ENCODE measurements around the gene TRIM72.
"Not testable (repeated sequence)": the region's sequence is repeated elsewhere in the genome, so short reads cannot be mapped to it uniquely, and the experiment has no call there.

Gene TRIM72

GRCh38 chr16:31192856-31193642 lies 20.9 kb upstream of the TRIM72 start:
- Histone ChIP-seq H3K36me3 (ENCODE audit: insufficient read depth, low read depth, low read length) (peaks cover 92% of the 10 kb centered on the region), H3K27ac (ENCODE audit: low read length) (no peak overlapping the region), H3K4me1 (ENCODE audit: insufficient read depth, low read length) (no peaks in the 10 kb centered on the region), H3K27me3 (ENCODE audit: insufficient read depth, low read length) (no peaks in the 10 kb centered on the region), H3K9me3 (ENCODE audit: insufficient read depth, low read depth, low read length) (no peaks in the 10 kb centered on the region), H3K4me3 (ENCODE audit: low read length) (no peak overlapping the region), H3K9ac (ENCODE audit: low read depth, low read length) (no peak overlapping the region)

DNA sequence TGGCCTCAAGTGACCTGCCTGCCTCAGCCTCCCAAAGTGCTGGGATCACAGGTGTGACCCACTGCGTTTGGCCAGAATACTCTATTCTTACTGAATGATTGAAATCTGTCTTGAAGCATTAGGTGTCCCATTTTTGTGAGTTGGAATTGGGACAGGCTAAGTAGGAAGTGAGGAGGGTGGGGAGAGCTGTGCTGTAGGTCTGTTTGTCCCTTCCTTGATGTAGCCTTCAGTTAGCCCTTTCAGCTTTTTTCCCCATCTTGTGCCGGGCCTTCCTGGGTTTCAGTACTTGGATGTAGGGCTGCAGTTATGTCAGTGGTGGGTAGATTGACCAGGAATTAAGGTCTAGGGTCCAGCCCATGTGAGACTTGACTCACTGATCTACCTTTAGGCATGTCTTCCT lies 20.0 kb upstream of the TRIM72 start:
- no peak overlapping the region for H3K9ac ChIP-seq (ENCODE audit: low read depth, low read length)
- no peaks in the 10 kb centered on the region for H3K27me3 ChIP-seq (ENCODE audit: insufficient read depth, low read length)
- H3K4me3 ChIP-seq (ENCODE audit: low read length): no peak overlapping the region
- peaks cover 85% of the 10 kb centered on the region for H3K36me3 ChIP-seq (ENCODE audit: insufficient read depth, low read depth, low read length)
- H3K4me1 ChIP-seq (ENCODE audit: insufficient read depth, low read length): no peaks in the 10 kb centered on the region
- H3K27ac ChIP-seq (ENCODE audit: low read length): no peak overlapping the region
- no peaks in the 10 kb centered on the region for H3K9me3 ChIP-seq (ENCODE audit: insufficient read depth, low read depth, low read length)

DNA sequence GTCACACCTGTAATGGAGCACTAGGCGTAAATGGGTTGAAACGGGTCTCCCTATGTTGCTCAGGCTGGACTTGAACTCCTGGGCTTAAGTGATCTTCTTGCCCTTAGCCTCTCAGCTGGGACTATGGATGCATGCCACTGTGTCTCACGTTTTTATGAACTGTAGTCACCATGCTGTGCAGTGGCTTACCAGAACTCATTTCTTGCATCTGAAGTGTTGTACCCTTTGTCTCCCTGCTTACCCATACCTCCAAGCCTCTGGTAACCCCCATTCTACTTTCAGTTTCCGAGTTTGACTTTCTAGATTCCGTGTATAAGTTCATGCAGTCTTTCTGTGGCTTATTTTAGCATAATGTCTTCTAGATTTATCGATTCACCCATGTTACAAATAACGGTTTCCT lies 19.0 kb upstream of the TRIM72 start:
- H3K4me3 ChIP-seq (ENCODE audit: low read length): no peak overlapping the region
- no peaks in the 10 kb centered on the region for H3K4me1 ChIP-seq (ENCODE audit: insufficient read depth, low read length)
- H3K27ac ChIP-seq (ENCODE audit: low read length): no peak overlapping the region
- no peaks in the 10 kb centered on the region for H3K27me3 ChIP-seq (ENCODE audit: insufficient read depth, low read length)
- H3K36me3 ChIP-seq (ENCODE audit: insufficient read depth, low read depth, low read length): peaks cover 84% of the 10 kb centered on the region
- H3K9me3 ChIP-seq (ENCODE audit: insufficient read depth, low read depth, low read length): no peaks in the 10 kb centered on the region
- no peak overlapping the region for H3K9ac ChIP-seq (ENCODE audit: low read depth, low read length)

DNA sequence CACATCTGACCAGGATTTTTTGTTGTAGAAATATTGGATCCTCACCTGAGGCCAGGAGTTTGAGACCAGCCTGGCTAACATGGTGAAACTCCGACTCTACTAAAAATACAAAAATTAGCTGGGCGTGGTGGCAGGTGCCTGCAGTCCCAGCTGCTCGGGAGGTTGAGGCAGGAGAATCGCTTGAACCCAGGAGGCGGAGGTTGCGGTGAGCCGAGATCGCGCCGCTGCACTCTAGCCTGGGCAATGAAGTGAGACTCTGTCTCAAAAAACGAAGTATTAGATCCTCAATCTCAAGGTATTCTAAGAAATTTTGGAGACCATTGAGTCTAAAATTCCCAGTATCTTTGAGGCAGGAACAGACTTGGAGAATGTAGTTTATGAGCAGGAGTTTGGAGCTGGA lies 18.1 kb upstream of the TRIM72 start:
- not testable (repeated sequence) for H3K9me3 ChIP-seq (ENCODE audit: insufficient read depth, low read depth, low read length)
- H3K36me3 ChIP-seq (ENCODE audit: insufficient read depth, low read depth, low read length): peaks cover 74% of the 10 kb centered on the region

DNA sequence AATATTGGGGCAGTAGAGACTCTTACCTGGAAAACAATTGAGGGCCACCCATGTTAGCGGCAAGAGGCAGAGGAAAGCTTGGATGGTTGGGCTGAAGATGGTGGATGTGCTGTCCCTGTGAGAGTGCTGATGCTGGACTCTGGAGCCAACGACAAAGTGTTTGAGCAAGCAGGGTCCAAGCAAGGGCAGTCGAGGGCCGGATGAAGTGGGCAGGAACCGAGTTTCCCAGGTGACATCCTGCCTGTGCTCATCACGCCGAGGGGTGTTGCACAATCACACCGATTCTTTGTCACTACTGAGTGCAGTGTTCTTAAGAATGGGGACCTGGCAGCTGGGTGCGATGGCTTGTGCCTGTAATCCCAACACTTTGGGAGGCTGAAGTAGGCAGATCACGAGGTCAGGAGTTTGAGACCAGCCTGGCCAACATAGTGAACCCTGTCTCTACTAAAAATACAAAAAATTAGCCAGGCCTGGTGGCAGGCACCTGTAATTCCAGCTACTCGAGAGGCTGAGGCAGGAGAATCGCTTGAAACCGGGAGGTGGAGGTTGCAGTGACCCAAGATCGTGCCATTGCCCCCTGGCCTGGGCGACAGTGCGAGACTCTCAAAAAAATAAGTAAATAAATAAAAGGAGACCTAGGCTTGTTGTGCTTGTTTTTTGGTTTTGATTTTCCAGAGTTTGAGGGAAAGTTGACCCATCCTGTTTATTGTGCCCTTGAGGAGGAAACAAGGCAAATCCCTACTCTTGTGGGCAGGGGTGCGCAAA lies 17.4 kb upstream of the TRIM72 start:
- Histone ChIP-seq H3K4me3 (ENCODE audit: low read length) (no peak overlapping the region), H3K9me3 (ENCODE audit: insufficient read depth, low read depth, low read length) (no peaks in the 10 kb centered on the region), H3K27ac (ENCODE audit: low read length) (no peak overlapping the region), H3K9ac (ENCODE audit: low read depth, low read length) (no peak overlapping the region), H3K4me1 (ENCODE audit: insufficient read depth, low read length) (no peaks in the 10 kb centered on the region), H3K27me3 (ENCODE audit: insufficient read depth, low read length) (0 out of 2 replicates have a peak, but pooled peaks cover 2% of the 10 kb centered on the region), H3K36me3 (ENCODE audit: insufficient read depth, low read depth, low read length) (peaks cover 67% of the 10 kb centered on the region)

More for the DNA sequence above, 18.1 kb upstream of the TRIM72 start:
- not testable (repeated sequence) for H3K27me3 ChIP-seq (ENCODE audit: insufficient read depth, low read length); H3K9ac ChIP-seq (ENCODE audit: low read depth, low read length); H3K27ac ChIP-seq (ENCODE audit: low read length); H3K4me1 ChIP-seq (ENCODE audit: insufficient read depth, low read length); H3K4me3 ChIP-seq (ENCODE audit: low read length)

GRCh38 chr16:31198207-31198882 lies 15.6 kb upstream of the TRIM72 start:
- no peak overlapping the region for H3K27ac ChIP-seq (ENCODE audit: low read length)
- no peak overlapping the region for H3K4me3 ChIP-seq (ENCODE audit: low read length)
- no peaks in the 10 kb centered on the region for H3K9me3 ChIP-seq (ENCODE audit: insufficient read depth, low read depth, low read length)
- no peak overlapping the region for H3K9ac ChIP-seq (ENCODE audit: low read depth, low read length)
- peaks cover 49% of the 10 kb centered on the region for H3K36me3 ChIP-seq (ENCODE audit: insufficient read depth, low read depth, low read length)
- H3K27me3 ChIP-seq (ENCODE audit: insufficient read depth, low read length): peaks cover 21% of the 10 kb centered on the region
- H3K4me1 ChIP-seq (ENCODE audit: insufficient read depth, low read length): no peaks in the 10 kb centered on the region

DNA sequence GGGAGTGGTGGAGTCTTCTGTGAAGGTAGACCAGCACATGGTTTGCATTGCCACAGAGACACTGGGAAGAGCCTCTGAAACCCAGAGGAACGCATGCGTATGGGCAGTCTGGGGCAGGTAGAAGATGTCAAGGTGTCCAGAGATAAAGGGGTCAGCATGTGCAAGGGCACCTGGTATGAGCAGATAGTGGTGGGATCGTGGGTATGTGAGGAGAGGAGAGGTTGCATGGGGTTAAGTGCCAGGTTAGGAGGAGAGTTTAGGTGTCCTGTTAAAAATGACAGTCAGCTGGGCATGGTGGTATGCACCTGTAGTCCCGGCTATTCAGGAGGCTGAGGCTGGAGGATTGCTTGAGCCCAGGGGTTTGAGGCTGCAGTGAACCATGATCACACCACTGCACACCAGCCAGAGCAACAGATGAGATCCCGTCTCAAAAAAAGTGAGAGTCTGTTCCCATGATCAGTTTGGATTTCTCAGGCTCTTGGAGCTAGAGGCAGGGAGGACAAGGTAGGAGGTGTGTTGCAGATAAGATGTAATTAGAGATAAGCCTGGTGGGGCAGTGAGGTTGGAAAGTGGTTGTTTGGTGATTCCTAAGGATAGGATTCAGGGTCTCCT lies 14.4 kb upstream of the TRIM72 start:
- Histone ChIP-seq H3K4me3 (ENCODE audit: low read length) (no peak overlapping the region), H3K27ac (ENCODE audit: low read length) (no peak overlapping the region), H3K36me3 (ENCODE audit: insufficient read depth, low read depth, low read length) (peaks cover 37% of the 10 kb centered on the region), H3K4me1 (ENCODE audit: insufficient read depth, low read length) (no peaks in the 10 kb centered on the region), H3K9ac (ENCODE audit: low read depth, low read length) (no peak overlapping the region), H3K27me3 (ENCODE audit: insufficient read depth, low read length) (peaks cover 30% of the 10 kb centered on the region), H3K9me3 (ENCODE audit: insufficient read depth, low read depth, low read length) (no peaks in the 10 kb centered on the region)

- Histone ChIP-seq H3K36me3 (ENCODE audit: insufficient read depth, low read depth, low read length) (peaks cover 31% of the 10 kb centered on the region), H3K27me3 (ENCODE audit: insufficient read depth, low read length) (peaks cover 34% of the 10 kb centered on the region)
- H3K9ac ChIP-seq (ENCODE audit: low read depth, low read length); H3K27ac ChIP-seq (ENCODE audit: low read length); H3K9me3 ChIP-seq (ENCODE audit: insufficient read depth, low read depth, low read length); H3K4me1 ChIP-seq (ENCODE audit: insufficient read depth, low read length); H3K4me3 ChIP-seq (ENCODE audit: low read length): not testable (repeated sequence)
These were observed 13.8 kb upstream of the TRIM72 start for GRCh38 chr16:31200111-31200510.

GRCh38 chr16:31200821-31201568 lies 12.9 kb upstream of the TRIM72 start:
- no peaks in the 10 kb centered on the region for H3K9me3 ChIP-seq (ENCODE audit: insufficient read depth, low read depth, low read length)
- no peak overlapping the region for H3K27ac ChIP-seq (ENCODE audit: low read length)
- H3K36me3 ChIP-seq (ENCODE audit: insufficient read depth, low read depth, low read length): peaks cover 23% of the 10 kb centered on the region
- H3K4me3 ChIP-seq (ENCODE audit: low read length): peak overlapping the region; percentile 78; the same call in 1 of the 2 replicates
- H3K9ac ChIP-seq (ENCODE audit: low read depth, low read length): peak overlapping the region; percentile 79; the same call in 1 of the 2 replicates
- peaks cover 34% of the 10 kb centered on the region for H3K27me3 ChIP-seq (ENCODE audit: insufficient read depth, low read length)
- H3K4me1 ChIP-seq (ENCODE audit: insufficient read depth, low read length): no peaks in the 10 kb centered on the region

DNA sequence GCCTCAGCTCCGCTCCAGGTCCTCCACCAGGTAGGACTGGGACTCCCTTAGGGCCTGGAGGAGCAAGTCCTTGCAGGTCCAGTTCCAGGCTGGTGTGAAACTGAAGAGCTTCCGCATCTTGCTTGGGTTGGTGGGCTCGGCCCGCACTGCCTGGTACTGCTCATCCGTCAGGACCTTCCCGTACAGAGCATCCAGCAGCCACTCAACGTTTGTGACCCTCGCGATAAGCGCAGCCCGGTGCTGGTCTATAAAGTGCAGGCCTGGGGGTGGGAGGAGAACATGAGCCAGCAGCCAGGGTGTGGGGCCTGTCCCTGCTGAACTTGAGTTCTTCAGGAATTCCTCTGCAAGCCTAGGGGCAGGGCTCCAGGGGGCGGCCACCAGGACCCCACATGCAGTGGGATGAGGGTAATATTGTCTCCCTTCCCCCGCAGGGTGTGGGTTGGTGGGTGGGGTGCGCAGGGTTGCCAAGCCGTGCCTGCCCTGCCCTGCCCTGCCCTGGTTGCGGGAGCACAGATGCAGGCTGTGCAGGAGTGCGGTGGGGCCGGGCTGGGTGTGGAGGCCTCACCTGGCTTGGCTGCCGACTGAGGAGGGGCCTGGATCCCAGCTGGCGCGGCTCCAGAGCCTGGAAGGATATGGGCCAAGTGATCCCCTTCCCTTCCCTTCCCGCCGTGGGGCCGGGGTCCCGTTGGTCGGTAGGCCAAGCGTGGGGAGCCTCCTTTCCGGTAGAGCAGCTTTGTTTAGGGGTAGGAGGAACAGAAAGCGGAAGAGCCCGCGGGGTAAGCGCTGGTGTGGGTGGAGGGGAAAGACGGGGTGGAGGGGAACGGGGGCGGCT lies 12.1 kb upstream of the TRIM72 start:
- Histone ChIP-seq H3K4me3 (ENCODE audit: low read length) (peak overlapping the region; percentile 78), H3K36me3 (ENCODE audit: insufficient read depth, low read depth, low read length) (peaks cover 15% of the 10 kb centered on the region; the same call in 1 of the 2 replicates), H3K27me3 (ENCODE audit: insufficient read depth, low read length) (peaks cover 37% of the 10 kb centered on the region), H3K9ac (ENCODE audit: low read depth, low read length) (peak overlapping the region; percentile 79; the same call in 1 of the 2 replicates), H3K4me1 (ENCODE audit: insufficient read depth, low read length) (no peaks in the 10 kb centered on the region), H3K27ac (ENCODE audit: low read length) (no peak overlapping the region), H3K9me3 (ENCODE audit: insufficient read depth, low read depth, low read length) (no peaks in the 10 kb centered on the region)

Data from iPS-20b (cell line).